A673 (cell line): Measurements from ENCODE around the gene CHCHD6. TPM values are rescaled to one million over a fixed set of nuclear protein-coding genes. Genes with fewer than 3 reads are reported as not detected.
A peak's percentile ranks its signal among the peaks of the same experiment; 100 is the strongest.

Source experiments
- BruUV-seq: library from RNA; stranded (reverse); fragments of 400-500 nt; replicated peaks from 2 replicates; lab custom pipeline; 2021; lab: Mats Ljungman, UMichigan
- CTCF ChIA-PET: fragments of 300-600 bp; sonication (Branson Sonifier 250); formaldehyde crosslinking; loops from one replicate; lab custom pipeline; 2022; ENCODE audit warnings: antibody characterized with exemption; lab: Charles Lee
- POLR2A ChIA-PET: fragments of 300-600 bp; sonication (Branson Sonifier 250); formaldehyde crosslinking; loops from one replicate; lab custom pipeline; 2022; ENCODE audit warnings: antibody characterized with exemption; ENCODE audit not compliant: low non-redundant PET; lab: Charles Lee
- DNase-seq: peaks from one replicate; pipeline ENCODE4 v3.0.0-alpha.2; 2015; ENCODE audit warnings: low spot score
- H3K27ac ChIP-seq: fragments of 200-600 bp; sonication (generic); 2 replicates; pipeline ENCODE4 v1.5.1; 2016; ENCODE audit warnings: mixed run types, low read depth, mild to moderate bottlenecking, mixed read lengths, antibody characterized with exemption, low read length; ENCODE audit not compliant: poor library complexity, severe bottlenecking
- H3K27me3 ChIP-seq: fragments of 200-600 bp; sonication (generic); replicated peaks from 2 replicates; pipeline ENCODE4 v1.6.1; 2017; ENCODE audit warnings: mixed run types, low read depth, mild to moderate bottlenecking, mixed read lengths, antibody characterized with exemption, low read length; ENCODE audit not compliant: insufficient read depth, poor library complexity
- H3K36me3 ChIP-seq: fragments of 200-600 bp; sonication (generic); 2 replicates; pipeline ENCODE4 v1.6.1; 2016; ENCODE audit warnings: mixed run types, mild to moderate bottlenecking, mixed read lengths, antibody characterized with exemption, low read length; ENCODE audit not compliant: insufficient read depth, poor library complexity, severe bottlenecking
- H3K4me1 ChIP-seq: fragments of 200-600 bp; sonication (generic); 2 replicates; pipeline ENCODE4 v1.6.1; 2017; ENCODE audit warnings: mixed run types, mild to moderate bottlenecking, mixed read lengths, antibody characterized with exemption, low read length; ENCODE audit not compliant: insufficient read depth, poor library complexity, severe bottlenecking
- H3K4me3 ChIP-seq: fragments of 200-600 bp; sonication (generic); 2 replicates; pipeline ENCODE4 v1.5.1; 2016; ENCODE audit warnings: low read depth, mixed run types, mild to moderate bottlenecking, mixed read lengths, low read length; ENCODE audit not compliant: poor library complexity, severe bottlenecking
- H3K9me3 ChIP-seq: fragments of 200-600 bp; sonication (generic); 2 replicates; pipeline ENCODE4 v1.6.1; 2016; ENCODE audit warnings: mixed run types, low read depth, mild to moderate bottlenecking, mixed read lengths, antibody characterized with exemption, low read length; ENCODE audit not compliant: poor library complexity, severe bottlenecking
- CTCF ChIP-seq: fragments of 300-800, 200-600 bp; sonication (generic); conservative IDR thresholded peaks from 2 replicates; pipeline ENCODE4 v1.5.1; 2017; ENCODE audit warnings: low read depth, mild to moderate bottlenecking, antibody characterized with exemption, low read length, moderate library complexity, mixed read lengths
- EZH2 ChIP-seq: fragments of 200-600 bp; sonication (generic); IDR thresholded peaks from 2 replicates; pipeline ENCODE4 v1.6.1; 2017; ENCODE audit warnings: borderline replicate concordance, low read depth, mild to moderate bottlenecking, mixed read lengths, antibody characterized with exemption, low read length; ENCODE audit not compliant: poor library complexity, severe bottlenecking
- intact Hi-C: fragments of 100-400 bp; cut with micrococcal nuclease; formaldehyde crosslinking; loops from one replicate; pipeline ENCODE4 v1.10.0; 2022; ENCODE audit not compliant: unreplicated experiment
- total RNA-seq: library from RNA; stranded (reverse); gene quantifications from 2 replicates; pipeline ENCODE4 v1.2.3, GENCODE V29; 2021

Gene CHCHD6
- total RNA-seq, 1 experiment from 2014 or later: 23.3 TPM

GRCh38 chr3:126927401-126927750 is 223.3 kb downstream of the CHCHD6 start:
- BruUV-seq: no TSS peak
- ChIA-PET CTCF (no interaction called here), POLR2A (interaction anchor here (0.7 kb wide), 1 partner anchor 174 kb away, joined by 3 read pairs; no protein-coding TSS in a partner anchor)
- Histone ChIP-seq H3K4me3 (no peak overlapping the region), H3K9me3 (no peaks in the 10 kb centered on the region), H3K36me3 (no peaks in the 10 kb centered on the region), H3K27me3 (no peaks in the 10 kb centered on the region), H3K4me1 (peaks cover 43% of the 10 kb centered on the region), H3K27ac (peak overlapping the region; percentile 74)
- TF ChIP-seq EZH2 (no peak), CTCF (no peak)
- intact Hi-C loops: no loop called here
- DNase-seq: peak; percentile 83

- Histone ChIP-seq H3K4me3 (no peak overlapping the region), H3K36me3 (no peaks in the 10 kb centered on the region), H3K27ac (peak overlapping the region; percentile 74), H3K9me3 (no peaks in the 10 kb centered on the region), H3K27me3 (no peaks in the 10 kb centered on the region), H3K4me1 (peaks cover 48% of the 10 kb centered on the region)
- POLR2A ChIA-PET: interaction anchor here (0.7 kb wide), 1 partner anchor 175 kb away, joined by 3 read pairs; no protein-coding TSS in a partner anchor
- TF ChIP-seq CTCF (peak; percentile 35), EZH2 (no peak)
- CTCF ChIA-PET: no interaction called here
- intact Hi-C loops: no loop called here
- BruUV-seq: no TSS peak
- peak; percentile 84 for DNase-seq
Measured at GRCh38 chr3:126927846-126928245, 223.8 kb downstream of the CHCHD6 start.

- no peak overlapping the region for H3K27ac ChIP-seq
- DNase-seq: no peak
- ChIA-PET CTCF (no interaction called here), POLR2A (no interaction called here)
- no TSS peak for BruUV-seq
- no peak overlapping the region for H3K4me3 ChIP-seq
- TF ChIP-seq EZH2 (no peak), CTCF (no peak)
- no peaks in the 10 kb centered on the region for H3K27me3 ChIP-seq
- H3K36me3 ChIP-seq: no peaks in the 10 kb centered on the region
- H3K9me3 ChIP-seq: no peaks in the 10 kb centered on the region
- intact Hi-C loops: no loop called here
- H3K4me1 ChIP-seq: peaks cover 48% of the 10 kb centered on the region
Measured at GRCh38 chr3:126928921-126929474, 225.0 kb downstream of the CHCHD6 start.
